Lower leg skin (tissue), 3 donors: Measurements from ENCODE around the gene ASAP3.

ENCODE experiments used
- CTCF ChIP-seq, 3 donors: fragments of 450-650 bp; IDR thresholded peaks; one replicate each; pipeline ENCODE4 v1.5.1; 2016; ENCODE audit warnings: antibody characterized with exemption in 3 of 3, mild to moderate bottlenecking in 3 of 3, moderate library complexity in 2 of 3
- POLR2A ChIP-seq, 2 donors: fragments of 450-650 bp; IDR thresholded peaks; one replicate each; pipeline ENCODE4 v1.6.1; 2016 to 2017; ENCODE audit warnings: antibody characterized with exemption in 2 of 2, mild to moderate bottlenecking in 1 of 2, moderate library complexity in 1 of 2

GRCh38 chr1:23401313-23401712 lies 82.7 kb downstream of the ASAP3 start:
- no peak for TF ChIP-seq CTCF (IDR thresholded peaks at IDR 0.05)
- TF ChIP-seq POLR2A (IDR thresholded peaks at IDR 0.05) = no peak
